SH-SY5Y (cell line): Measurements from ENCODE around the gene PBX1.

Experiments
- GATA2 ChIP-seq: IDR thresholded peaks from 2 replicates; pipeline ENCODE4 v1.6.1; 2011; ENCODE audit warnings: mild to moderate bottlenecking, low read depth, low read length
- GATA3 ChIP-seq: IDR thresholded peaks from 2 replicates; pipeline ENCODE4 v1.6.1; 2011; ENCODE audit warnings: low read depth, mild to moderate bottlenecking, low read length, moderate library complexity

The PBX1 gene

GRCh38 chr1:164595212-164595611, 36.2 kb downstream of the PBX1 start:
- TF ChIP-seq GATA2: no peak
- no peak for TF ChIP-seq GATA3

DNA sequence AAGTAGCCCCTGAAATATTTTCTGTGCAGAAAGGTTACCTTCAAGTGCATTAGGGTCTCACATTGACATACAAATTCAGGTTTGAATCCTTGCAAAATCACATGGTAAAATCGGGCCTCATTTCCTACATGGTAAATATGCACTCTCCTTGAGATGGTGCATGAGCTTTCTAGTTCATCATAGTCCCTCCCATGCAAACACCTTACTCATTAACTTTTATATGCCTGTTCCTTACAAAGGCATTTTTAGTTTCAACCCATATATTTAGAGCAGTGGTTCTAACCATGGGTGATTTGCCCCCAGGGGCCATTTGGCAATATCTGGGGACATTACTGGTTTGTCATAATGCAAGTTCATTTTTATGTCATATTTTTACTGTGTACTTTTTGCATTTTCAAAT, 37.2 kb downstream of the PBX1 start:
- no peak for TF ChIP-seq GATA3

- TF ChIP-seq GATA3: no peak
- no peak for TF ChIP-seq GATA2
These were observed 39.7 kb downstream of the PBX1 start for GRCh38 chr1:164598719-164599118.

- TF ChIP-seq GATA2 (no peak), GATA3 (no peak)
These were observed 40.3 kb downstream of the PBX1 start for GRCh38 chr1:164599272-164599671.

DNA sequence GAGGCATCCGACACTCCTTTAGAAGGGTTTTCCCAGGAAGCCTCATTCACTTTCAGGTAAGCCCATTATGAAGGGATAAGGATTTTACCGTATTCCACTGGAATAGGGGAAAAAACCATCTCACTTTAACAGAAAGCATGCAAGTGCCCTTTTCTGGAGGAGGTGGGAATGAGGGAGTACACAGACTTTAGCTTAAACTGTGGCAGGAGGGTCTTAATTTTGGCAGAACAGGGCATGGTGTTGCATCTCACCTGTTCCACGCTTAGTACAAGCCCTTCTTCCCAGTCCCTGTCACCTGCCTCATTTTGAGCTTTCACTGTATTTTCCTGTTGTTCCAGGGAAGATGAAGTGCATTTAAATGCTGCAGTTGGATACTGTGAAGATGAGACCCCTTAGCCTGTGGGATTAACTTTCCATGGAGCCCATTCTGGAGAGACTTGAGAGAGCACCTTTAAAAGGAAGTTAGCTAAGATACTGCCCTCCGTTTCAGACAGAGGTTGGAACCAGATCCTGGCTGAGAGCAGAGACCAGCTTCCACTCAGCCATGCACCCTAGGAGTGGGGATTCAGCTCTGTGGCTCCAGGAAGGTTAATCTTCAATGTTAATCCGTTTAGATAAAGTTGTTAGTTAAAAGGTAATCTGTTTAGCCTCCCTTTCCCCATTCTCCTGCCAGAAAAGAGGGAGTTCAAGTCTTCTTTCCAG, 42.6 kb downstream of the PBX1 start:
- no peak for TF ChIP-seq GATA2

GRCh38 chr1:164602101-164602422, 43.1 kb downstream of the PBX1 start:
- no peak for TF ChIP-seq GATA2
- TF ChIP-seq GATA3: no peak

DNA sequence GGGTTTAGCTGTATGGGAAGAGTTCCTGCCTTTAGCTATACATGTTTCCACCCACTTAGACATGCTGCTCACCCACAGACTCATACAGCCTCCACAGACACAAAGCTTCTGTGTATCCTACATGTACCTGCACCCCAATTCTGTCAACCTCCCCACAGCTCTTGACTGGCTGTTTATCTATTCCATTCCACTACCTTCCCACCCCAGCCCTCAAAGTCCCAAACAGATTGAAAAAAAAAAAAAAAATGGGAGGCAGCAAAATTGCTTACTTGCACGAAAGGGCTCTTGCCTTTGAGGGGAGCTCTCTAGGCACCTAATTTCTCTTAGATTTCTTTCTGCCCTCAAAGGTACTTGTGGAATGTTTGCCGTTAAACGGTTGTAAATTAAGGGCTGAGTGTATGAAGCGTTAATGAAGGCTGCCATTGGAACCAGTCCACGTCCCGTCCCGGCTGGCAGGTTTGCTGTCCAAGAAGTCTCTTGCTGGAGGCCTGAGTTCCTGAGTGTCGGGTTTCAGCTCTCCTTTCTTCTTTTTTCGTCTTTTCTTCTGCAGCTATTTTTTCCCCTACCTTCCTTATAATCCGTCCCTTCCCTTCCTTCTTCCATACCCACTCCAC, 43.6 kb downstream of the PBX1 start:
- TF ChIP-seq GATA3: no peak
- no peak for TF ChIP-seq GATA2

DNA sequence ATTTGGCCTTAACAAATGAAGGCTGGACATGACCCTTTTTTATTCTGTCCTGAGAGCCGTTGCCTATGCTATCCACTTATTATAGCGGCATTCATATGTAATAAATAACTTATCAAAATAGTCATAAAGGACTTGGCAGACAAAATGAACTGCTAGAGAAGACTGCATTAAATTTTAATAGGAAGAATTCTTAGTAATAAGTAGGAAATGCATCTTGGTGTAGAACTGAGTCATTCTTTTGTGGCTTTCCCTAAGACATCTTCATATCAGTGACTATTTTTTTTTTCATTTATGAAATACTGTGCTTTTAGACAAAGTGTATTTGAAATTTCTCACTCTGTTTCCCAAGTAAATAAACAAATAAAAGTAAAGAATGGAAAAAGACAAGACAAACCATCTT, 45.6 kb downstream of the PBX1 start:
- TF ChIP-seq GATA3 (no peak), GATA2 (no peak)

DNA sequence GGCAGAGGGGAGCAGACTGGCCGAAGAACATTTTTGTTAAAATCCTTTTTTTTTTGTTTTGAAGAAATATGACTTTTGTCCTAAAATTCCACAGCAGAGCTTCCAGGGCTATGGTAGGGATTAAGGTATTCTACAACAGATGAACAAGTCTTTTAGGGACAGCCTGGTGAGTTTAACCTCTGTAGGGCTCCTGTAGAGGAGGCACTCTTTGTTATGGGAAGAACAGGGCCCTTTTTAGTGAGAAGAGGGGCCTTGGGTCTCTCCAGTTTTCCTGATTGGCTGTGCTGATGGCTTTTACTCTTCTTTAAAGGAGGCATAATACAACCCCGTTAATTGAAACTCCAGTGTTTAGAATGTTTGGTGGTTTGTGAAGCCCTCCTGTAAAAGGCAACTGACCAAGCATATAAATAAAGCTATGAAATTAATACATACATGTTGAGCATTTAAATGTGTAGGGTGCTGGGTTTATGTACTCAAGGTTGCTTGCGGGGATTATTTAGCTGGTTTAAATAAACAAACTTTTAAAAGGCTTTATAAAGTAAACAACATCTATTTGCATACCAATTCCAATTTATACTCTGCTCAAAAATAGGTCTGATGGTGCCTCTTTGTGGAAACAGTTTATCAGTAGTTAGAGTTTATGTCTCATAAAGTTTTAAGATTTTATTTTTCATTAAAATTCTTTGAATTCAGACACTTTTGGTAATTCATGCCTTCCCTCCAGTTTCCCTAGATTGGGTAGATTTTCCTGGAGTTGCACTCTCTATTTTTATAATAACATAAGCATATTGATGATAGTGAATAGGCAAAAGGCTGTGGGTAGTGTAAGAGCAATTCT, 46.5 kb downstream of the PBX1 start:
- TF ChIP-seq GATA3: no peak
- TF ChIP-seq GATA2: no peak

- TF ChIP-seq GATA3 (no peak), GATA2 (no peak)
These were observed 48.4 kb downstream of the PBX1 start for GRCh38 chr1:164607351-164607750.

DNA sequence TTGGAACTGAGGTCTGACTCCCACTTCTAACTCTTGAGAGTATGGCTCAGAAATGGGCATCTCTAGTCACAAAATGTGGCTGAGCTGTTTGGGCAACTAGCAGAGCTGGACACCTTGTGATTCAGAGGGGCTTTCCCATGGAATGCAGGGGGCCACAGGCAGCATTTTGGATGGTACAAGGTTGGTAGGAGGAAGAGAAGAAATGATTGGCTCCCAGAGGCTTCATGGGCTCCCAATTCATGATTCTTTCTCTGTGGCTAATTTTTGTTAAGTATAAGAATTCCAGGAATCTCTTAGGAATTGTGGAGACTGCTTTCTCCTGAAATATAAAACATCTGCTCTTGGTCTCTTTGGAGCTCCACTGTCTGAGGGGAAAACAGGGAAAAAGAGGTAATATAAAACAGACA, 49.7 kb downstream of the PBX1 start:
- TF ChIP-seq GATA3 (no peak), GATA2 (no peak)

- no peak for TF ChIP-seq GATA2
- no peak for TF ChIP-seq GATA3
These were observed 50.1 kb downstream of the PBX1 start for GRCh38 chr1:164609089-164609488.

DNA sequence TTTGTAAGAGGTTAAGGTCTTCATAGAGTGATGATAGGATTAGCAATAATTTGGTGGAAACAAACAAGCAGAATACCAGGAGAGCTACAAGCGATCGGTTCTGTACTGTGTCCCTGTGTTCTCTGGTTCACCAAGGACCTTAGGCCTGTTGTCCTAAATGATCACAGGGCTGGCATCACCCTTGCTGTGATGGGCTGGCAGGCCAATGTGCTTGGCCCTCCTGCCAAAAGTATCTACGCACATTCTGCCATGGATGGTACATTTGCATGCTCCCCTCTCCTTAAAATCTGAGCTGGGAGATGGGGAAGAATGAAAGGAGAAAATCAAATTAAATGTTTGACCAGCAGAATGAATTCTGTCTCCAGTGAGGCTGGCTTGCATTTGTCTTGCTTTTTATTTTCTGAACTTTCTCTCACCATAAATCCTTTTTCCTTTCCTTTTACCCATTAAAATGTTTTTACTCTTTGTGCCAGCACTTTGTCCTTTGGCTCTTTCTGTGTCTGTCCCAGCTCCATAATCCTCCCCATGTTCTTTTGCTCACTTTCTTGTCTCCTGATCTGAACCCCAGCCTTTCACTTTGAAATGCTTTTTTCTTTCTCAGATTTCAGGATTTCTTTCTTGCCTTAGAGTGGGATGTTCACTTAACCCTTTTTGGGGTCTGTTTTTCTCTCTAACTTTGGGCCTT, 51.7 kb downstream of the PBX1 start:
- TF ChIP-seq GATA3 (no peak), GATA2 (no peak)
